SIG-M5 treated with dmso at 0.1 percent for 504 hours (cell line): ENCODE data around the gene RPS26.
"Not testable (repeated sequence)": the region's sequence is repeated elsewhere in the genome, so short reads cannot be mapped to it uniquely, and the experiment has no call there.

Experiments
- DNase-seq: peaks from one replicate; lab custom pipeline; 2025; ENCODE audit not compliant: unreplicated experiment; lab: John Stamatoyannopoulos, UW

RPS26 gene

DNA sequence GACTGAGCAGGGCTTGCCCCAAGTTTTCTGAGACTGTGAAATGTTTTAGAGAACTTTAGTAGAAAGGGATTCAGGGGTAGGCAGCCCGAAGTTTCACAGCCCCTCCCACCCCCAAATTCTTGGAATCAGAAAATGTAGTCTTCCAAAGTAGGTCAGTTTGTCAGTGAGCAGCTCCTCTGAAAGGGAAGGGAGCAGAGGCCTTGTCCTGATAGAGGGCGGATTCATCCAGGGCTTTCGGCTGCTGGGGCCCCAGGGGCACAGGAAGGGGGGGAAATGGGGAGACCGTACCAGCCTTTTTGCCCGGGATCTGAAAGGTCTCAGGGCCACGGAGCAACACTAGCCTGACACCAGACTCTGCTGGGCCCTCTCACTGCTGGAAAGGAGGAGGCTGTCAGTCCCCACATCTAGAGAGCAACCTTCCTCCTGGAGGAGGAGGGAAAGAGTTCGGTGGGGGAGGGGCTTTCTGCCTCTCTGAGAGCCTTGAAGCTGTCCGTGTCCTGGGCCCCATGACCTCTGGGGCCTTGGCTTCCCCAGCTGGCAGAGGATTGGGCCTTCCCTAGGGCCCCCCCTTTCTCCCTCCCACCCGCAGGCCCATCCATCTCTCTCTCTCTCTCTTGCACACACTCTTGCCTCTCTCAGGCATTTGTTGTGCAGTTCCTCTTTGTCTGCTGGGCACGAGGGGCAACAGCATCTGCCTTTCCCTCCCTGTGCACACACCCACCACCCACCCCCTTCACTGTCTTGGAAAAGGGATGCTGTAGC, 21.1 kb upstream of the RPS26 start, which contains the start of gene IKZF4:
Gene IKZF4, plus strand, starts transcription at position 621 of the 762 bp plus-strand sequence. CDS start 451 bp downstream, outside the sequence.
- DNase-seq, result peak; percentile 19

GRCh38 chr12:56021889-56022497, 19.7 kb upstream of the RPS26 start:
- no peak for DNase-seq

- DNase-seq, result no peak
Measured at GRCh38 chr12:56028511-56029165, 13.1 kb upstream of the RPS26 start.

DNA sequence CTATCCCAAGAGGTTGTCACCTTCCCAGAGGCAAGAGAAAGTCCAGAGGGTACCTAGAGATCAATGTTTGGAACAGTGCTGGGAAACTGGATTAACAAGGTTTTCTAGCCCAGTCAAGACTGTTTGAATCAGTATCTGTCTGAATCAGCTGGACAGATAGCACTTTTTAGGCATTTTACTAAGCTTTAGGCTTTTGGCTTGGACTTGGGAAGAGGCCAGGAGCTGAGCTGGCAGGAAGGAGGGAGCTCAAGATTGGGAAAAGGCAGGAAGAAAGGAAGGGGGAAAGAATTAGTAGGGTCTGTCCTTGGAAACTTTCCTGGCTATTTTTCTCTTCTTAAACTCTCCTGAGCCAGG, 12.6 kb upstream of the RPS26 start:
- DNase-seq, result no peak

DNA sequence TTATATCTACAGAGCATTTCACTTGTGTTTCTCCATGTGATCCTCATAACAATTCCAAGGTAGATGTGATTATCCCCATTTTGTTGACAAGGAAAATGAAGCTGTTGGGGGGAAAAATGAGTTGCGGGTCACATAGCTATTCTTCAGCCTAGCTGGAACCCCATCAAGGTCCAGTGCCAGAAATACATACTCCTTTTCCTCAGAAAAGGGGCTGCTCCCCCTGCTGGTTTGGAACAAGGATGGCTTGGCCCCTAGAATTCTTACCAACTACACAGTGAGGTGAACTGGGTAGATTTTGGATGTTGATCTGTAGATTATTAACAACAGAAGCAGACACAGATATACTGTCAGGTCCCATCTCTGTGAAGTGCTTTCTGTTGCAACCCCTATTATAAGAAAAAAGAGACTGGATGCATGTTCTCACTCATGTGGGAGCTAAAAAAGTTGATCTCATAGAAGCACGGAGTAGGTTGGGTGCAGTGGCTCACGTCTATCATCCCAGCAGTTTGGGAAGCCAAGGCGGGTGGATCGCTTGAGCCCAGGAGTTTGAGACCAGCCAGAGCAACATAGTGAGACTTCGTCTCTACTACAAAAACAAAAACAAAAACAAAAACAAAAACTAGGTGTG, 11.9 kb upstream of the RPS26 start:
- peak; percentile 52 for DNase-seq

DNA sequence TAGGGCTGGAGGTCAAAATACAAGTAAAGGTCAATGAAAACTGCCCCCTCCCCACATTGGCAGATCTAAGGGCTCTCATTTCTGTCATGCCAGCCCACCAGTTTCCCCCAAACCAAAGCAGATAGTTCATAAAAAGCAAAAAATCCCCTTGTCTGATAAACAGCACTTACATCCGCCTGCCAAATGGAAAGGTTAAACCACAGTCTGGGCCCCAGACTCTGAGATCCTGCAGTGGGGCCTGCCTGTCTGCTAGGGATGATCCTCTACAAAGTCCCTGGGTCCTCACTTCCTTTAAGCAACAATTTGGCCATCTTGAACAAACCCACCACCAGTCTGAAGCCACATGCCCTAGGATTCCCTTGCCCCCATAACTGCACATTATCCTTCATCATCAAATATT, 9.7 kb upstream of the RPS26 start:
- DNase-seq, result no peak

DNA sequence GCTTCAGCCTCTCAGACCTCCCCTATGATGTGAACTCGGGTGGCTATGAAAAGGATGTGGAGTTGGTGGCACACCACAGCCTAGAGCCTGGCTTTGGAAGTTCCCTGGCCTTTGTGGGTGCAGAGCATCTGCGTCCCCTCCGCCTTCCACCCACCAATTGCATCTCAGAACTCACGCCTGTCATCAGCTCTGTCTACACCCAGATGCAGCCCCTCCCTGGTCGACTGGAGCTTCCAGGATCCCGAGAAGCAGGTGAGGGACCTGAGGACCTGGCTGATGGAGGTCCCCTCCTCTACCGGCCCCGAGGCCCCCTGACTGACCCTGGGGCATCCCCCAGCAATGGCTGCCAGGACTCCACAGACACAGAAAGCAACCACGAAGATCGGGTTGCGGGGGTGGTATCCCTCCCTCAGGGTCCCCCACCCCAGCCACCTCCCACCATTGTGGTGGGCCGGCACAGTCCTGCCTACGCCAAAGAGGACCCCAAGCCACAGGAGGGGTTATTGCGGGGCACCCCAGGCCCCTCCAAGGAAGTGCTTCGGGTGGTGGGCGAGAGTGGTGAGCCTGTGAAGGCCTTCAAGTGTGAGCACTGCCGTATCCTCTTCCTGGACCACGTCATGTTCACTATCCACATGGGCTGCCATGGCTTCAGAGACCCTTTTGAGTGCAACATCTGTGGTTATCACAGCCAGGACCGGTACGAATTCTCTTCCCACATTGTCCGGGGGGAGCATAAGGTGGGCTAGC, 7.0 kb upstream of the RPS26 start:
- DNase-seq, result no peak

DNA sequence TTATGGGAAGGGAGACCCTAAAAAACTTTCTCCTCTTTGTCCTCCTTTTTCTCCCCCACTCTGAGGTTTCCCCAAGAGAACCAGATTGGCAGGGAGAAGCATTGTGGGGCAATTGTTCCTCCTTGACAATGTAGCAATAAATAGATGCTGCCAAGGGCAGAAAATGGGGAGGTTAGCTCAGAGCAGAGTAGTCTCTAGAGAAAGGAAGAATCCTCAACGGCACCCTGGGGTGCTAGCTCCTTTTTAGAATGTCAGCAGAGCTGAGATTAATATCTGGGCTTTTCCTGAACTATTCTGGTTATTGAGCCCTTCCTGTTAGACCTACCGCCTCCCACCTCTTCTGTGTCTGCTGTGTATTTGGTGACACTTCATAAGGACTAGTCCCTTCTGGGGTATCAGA, 4.6 kb upstream of the RPS26 start:
- DNase-seq, result peak; percentile 22

DNA sequence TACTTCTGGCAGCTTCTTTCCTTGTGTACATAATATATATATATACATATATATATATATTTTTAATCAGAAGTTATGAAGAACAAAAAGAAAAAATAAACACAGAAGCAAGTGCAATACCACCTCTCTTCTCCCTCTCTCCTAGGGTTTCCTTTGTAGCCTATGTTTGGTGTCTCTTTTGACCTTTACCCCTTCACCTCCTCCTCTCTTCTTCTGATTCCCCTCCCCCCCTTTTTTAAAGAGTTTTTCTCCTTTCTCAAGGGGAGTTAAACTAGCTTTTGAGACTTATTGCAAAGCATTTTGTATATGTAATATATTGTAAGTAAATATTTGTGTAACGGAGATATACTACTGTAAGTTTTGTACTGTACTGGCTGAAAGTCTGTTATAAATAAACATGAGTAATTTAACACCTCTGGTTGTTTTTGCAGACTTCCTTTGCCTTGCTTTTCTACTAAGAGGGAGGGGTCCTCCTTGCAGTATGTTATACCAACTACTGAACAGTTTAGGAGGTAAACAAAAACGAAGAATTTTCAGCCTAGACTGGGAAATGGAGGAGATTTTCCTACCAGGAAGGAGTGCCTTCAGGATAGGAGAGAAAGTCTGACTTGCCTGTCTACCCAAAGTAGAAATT, 3.6 kb upstream of the RPS26 start:
- DNase-seq, result no peak

DNA sequence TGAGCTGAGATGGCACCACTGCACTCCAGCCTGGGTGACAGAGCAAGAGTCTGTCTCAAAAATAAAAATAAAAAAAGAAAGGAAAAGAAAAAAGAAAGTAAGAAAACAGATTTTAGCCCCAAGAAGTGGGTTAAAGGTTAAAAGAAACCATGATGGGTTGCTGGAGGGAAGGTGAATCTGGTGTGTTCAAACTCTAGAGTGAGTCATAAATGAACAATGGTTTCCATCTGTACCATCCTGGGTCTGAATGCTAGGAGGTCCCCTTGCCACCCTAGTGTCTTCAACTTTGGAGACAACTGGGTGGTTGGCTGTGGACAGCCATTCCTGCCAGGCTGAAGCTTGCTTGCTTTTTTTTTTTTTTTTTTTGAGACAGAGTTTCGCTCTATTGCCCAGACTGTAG, 1.6 kb upstream of the RPS26 start:
- DNase-seq, result no peak

- DNase-seq, result no peak
Measured at GRCh38 chr12:56040963-56041551, 661 bp upstream of the RPS26 start.

DNA sequence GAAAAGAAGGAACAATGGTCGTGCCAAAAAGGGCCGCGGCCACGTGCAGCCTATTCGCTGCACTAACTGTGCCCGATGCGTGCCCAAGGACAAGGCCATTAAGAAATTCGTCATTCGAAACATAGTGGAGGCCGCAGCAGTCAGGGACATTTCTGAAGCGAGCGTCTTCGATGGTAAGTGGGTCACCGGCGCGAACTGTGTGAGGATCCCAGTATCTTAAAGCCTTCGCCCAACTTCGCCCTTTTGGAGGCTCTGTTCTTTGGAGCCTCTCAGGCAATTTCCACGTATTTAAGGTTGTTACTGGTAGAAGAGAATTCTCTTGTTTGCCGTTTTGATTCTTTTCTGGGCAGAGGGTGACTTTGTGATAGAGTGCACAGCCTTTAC, 704 bp downstream of the RPS26 start:
- not testable (repeated sequence) for DNase-seq

GRCh38 chr12:56042843-56043242, 1.1 kb downstream of the RPS26 start:
- no peak for DNase-seq

- no peak for DNase-seq
Measured at GRCh38 chr12:56046027-56046780, 4.5 kb downstream of the RPS26 start.

DNA sequence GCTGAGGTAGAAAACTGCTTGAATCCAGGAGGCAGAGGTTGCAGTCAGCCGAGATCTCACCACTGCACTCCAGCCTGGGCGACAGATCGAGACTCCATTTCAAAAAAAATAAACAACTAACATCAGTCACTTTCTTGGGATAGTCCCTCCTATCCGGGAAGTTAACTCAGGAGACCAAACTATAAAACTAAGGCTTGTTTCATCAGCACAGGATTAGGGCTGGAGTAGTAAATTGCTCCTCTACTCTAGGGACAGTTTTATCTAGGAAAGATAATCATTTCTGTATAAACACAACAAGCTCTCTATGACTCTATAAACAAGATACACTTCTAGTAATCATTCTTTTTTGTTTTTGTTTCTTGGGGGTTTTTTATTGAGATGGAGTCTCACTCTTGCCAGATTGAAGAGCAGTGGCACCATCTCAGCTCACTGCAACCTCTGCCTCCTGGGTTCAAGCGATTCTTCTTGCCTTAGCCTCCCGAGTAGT, 11.7 kb downstream of the RPS26 start:
- DNase-seq, result no peak

DNA sequence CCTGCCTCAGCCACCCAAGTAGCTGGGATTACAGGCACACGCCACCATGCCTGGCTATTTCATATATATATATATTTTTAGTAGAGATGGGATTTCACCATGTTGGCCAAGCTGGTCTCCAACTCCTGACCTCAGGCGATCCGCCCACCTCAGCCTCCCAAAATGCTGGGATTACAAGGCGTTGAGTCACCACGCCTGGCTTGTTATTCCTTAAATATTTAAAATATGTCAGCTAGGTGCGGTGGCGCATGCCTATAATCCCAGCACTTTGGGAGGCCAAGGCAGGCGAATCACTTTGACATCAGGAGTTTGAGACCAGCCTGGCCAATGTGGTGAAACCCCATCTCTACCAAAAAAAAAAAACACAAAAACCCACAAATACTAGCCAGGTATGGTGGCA, 18.2 kb downstream of the RPS26 start:
- DNase-seq, result not testable (repeated sequence)

GRCh38 chr12:56061982-56062381, 20.3 kb downstream of the RPS26 start:
- no peak for DNase-seq

DNA sequence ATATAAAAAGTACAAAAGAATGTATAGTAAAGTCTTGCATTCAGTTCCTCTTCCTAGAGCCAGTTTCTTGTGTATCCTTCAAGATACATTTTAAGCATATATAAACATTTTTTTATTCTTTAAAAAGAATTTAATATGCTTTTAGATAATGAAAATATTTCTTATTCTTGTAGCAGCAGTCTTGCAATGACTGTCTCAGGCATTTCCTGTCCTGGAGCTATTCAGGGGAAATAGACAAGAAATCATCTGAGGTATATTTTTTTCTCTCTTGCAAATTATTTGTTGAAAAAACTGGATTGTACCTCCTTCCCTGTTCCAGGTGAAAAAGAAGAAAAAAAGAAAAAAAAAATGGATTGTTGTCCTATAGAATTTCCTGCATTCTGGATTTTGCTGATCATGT, 21.3 kb downstream of the RPS26 start:
- no peak for DNase-seq

DNA sequence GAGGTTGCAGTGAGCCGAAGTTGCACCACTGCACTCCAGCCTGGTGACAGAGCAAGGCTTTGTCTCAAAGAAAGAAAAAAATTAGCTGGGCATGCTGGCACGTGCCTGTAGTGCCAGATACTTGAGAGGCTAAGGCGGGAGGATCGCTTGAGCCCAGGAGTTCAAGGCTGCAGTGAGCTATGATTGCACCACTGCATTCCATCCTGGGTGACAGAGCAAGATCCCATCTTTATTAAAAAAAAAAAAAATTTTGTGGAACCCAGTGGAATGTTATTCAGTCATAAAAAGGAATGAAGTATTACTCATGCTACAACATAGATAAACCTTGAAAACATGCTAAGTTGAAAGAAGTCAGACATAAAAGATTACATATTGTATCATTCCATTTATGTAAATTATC, 29.9 kb downstream of the RPS26 start:
- no peak for DNase-seq
